NT2/D1 (cell line): ENCODE measurements around the gene KIFC3.
A peak's percentile ranks its signal among the peaks of the same experiment; 100 is the strongest.

Source experiments
- DNase-seq: peaks from one replicate; pipeline ENCODE4 v3.0.0-alpha.2; 2011; ENCODE audit warnings: low read depth, low spot score
- H3K27me3 ChIP-seq: 2 replicates; pipeline ENCODE4 v1.6.0; 2011; ENCODE audit warnings: mild to moderate bottlenecking; ENCODE audit not compliant: insufficient read length, insufficient read depth
- H3K36me3 ChIP-seq: 2 replicates; pipeline ENCODE4 v1.6.1; 2011; ENCODE audit warnings: mild to moderate bottlenecking, low read length, mixed read lengths; ENCODE audit not compliant: insufficient read depth, insufficient read length
- H3K4me1 ChIP-seq: 2 replicates; pipeline ENCODE4 v1.5.1; 2011; ENCODE audit not compliant: insufficient read depth, insufficient read length
- H3K4me3 ChIP-seq: 2 replicates; pipeline ENCODE4 v1.5.1; 2011; ENCODE audit warnings: low read depth; ENCODE audit not compliant: insufficient read length
- H3K9ac ChIP-seq: 2 replicates; pipeline ENCODE4 v1.6.0; 2011; ENCODE audit warnings: low read depth; ENCODE audit not compliant: insufficient read length
- H3K9me3 ChIP-seq: 2 replicates; pipeline ENCODE4 v1.5.1; 2011; ENCODE audit warnings: mild to moderate bottlenecking, low read length; ENCODE audit not compliant: insufficient read depth
- SUZ12 ChIP-seq: IDR thresholded peaks from 2 replicates; pipeline ENCODE4 v1.6.1; 2011; ENCODE audit not compliant: insufficient read length, insufficient read depth; ENCODE audit errors: extremely low read depth
- YY1 ChIP-seq: IDR thresholded peaks from 2 replicates; pipeline ENCODE4 v1.6.1; 2011; ENCODE audit not compliant: insufficient read length, insufficient read depth
- ZNF274 ChIP-seq: IDR thresholded peaks from 2 replicates; pipeline ENCODE4 v1.6.1; 2011; ENCODE audit warnings: mild to moderate bottlenecking, low read depth, low read length

KIFC3 gene

DNA sequence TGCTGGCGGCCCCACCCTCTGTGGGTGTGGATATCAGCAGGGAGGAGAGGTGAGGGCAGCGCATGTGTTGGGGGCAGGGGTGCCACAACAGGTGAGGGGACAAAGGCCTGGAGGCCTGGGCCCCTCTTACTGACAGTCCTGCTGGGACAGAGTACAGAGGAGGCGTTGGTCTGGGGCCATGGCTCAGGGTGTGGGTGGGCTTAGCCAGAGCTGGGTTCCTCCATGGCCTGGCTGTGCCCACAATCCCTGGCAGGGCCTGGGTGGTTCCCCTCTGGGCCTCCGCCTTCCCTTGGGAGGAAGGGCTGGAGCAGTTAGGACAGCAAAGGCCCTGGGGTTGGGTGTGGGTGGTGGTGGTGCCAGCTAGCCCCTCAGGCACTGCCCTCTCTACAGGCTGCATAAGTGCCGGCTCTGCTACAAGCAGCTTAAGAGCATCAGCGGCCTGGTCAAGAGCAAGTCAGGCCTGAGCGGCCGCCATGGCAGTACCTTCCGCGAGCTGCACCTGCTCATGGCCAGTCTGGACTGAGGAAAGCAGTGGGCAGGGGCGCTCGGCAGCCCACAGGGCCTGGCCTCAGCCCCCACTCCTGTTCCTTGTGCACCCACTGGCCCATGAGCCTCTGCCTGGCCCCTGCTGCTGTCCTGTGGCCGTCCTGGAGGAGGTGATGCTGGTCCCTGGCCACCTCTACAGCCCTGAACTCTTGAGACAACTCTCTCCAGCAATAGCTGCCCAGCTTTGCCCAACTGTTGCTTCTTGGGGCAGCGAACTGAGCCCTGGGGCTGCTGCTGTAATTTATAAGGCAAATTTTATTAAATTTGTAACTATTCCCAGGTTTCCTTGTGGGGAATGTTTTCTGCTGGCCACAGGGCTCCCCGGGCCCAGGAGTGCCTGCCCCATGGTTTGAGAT is 45.6 kb downstream of the KIFC3 start:
- H3K9me3 ChIP-seq = no peaks in the 10 kb centered on the region
- H3K4me3 ChIP-seq = no peak overlapping the region
- peaks cover 44% of the 10 kb centered on the region for H3K4me1 ChIP-seq
- peaks cover 97% of the 10 kb centered on the region for H3K36me3 ChIP-seq
- peak overlapping the region; percentile 8 for H3K9ac ChIP-seq
- no peaks in the 10 kb centered on the region for H3K27me3 ChIP-seq
- no peak for DNase-seq
- TF ChIP-seq YY1 (no peak), ZNF274 (no peak), SUZ12 (no peak)

DNA sequence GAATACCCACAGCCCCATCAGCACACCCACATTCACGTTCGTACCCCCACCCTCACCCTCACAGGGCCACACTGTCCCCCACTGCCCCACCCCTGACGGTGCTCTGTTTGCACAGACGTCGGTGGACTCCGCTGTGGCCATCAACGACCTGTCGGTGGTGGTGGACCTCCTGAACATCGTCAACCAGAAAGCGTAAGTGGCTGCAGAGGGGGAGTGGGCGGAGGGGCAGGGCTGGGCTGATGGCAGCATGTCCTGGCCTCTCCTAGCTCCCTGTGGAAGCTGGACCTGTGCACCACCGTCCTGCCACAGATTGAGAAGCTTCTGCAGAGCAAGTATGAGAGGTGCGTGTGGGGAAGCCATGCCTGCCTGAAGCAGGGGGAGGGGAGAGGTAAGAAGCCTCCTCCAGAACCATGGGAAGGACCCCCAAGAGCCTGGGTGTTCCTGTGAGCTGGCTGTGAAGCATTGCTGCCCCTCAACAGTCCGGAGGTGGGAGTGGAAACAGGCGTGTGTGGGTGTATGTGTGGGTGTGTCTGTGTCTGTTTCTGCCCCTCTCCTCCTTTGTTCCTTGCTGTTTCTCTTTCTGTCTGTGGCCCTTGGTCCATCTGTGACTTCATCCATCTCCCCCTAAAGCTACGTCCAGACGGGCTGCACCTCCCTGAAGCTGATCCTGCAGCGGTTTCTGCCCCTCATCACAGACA is 46.4 kb downstream of the KIFC3 start:
- H3K36me3 ChIP-seq = peaks cover 97% of the 10 kb centered on the region
- no peaks in the 10 kb centered on the region for H3K9me3 ChIP-seq

DNA sequence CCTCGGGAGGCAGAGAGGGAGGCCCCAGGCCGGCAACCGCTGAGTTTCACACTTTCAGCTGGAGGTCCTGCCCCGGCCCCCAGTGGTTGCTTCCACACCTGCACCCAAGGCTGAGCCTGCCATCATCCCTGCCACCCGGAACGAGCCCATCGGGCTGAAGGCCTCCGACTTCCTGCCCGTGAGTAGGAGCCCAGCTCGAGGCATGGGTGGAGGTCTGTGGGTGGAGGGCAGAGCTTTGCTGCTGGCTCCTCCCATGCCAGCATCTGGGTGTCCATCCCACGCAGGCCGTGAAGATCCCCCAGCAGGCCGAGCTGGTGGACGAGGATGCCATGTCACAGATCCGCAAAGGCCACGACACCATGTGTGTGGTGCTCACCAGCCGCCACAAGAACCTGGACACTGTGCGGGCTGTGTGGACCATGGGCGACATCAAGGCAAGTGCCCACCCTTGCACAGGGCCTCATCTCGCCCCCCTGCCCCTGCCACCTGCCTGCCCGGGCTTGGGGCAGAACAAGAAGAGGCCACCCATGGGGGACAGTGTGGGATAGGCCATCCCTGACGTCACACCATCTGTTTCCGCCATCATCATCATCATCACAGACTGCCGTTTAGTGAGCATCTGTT is 47.1 kb downstream of the KIFC3 start:
- Histone ChIP-seq H3K4me3 (no peak overlapping the region), H3K9me3 (no peaks in the 10 kb centered on the region), H3K4me1 (peaks cover 33% of the 10 kb centered on the region), H3K36me3 (peaks cover 93% of the 10 kb centered on the region), H3K27me3 (no peaks in the 10 kb centered on the region), H3K9ac (no peak overlapping the region)
- TF ChIP-seq ZNF274 (no peak), SUZ12 (no peak), YY1 (no peak)
- DNase-seq = no peak

More for the DNA sequence above, 46.4 kb downstream of the KIFC3 start:
- DNase-seq = no peak
- H3K27me3 ChIP-seq = no peaks in the 10 kb centered on the region
- no peak overlapping the region for H3K4me3 ChIP-seq
- peaks cover 38% of the 10 kb centered on the region for H3K4me1 ChIP-seq
- no peak for TF ChIP-seq YY1
- TF ChIP-seq SUZ12 = no peak
- TF ChIP-seq ZNF274 = no peak
- no peak overlapping the region for H3K9ac ChIP-seq

- Histone ChIP-seq H3K9ac (no peak overlapping the region), H3K27me3 (no peaks in the 10 kb centered on the region), H3K9me3 (no peaks in the 10 kb centered on the region), H3K4me1 (peaks cover 27% of the 10 kb centered on the region), H3K36me3 (peaks cover 93% of the 10 kb centered on the region), H3K4me3 (no peak overlapping the region)
- TF ChIP-seq SUZ12 = no peak
- TF ChIP-seq YY1 = no peak
- TF ChIP-seq ZNF274 = no peak
- DNase-seq = no peak
Observed at GRCh38 chr16:57754354-57755060, 47.8 kb downstream of the KIFC3 start.

DNA sequence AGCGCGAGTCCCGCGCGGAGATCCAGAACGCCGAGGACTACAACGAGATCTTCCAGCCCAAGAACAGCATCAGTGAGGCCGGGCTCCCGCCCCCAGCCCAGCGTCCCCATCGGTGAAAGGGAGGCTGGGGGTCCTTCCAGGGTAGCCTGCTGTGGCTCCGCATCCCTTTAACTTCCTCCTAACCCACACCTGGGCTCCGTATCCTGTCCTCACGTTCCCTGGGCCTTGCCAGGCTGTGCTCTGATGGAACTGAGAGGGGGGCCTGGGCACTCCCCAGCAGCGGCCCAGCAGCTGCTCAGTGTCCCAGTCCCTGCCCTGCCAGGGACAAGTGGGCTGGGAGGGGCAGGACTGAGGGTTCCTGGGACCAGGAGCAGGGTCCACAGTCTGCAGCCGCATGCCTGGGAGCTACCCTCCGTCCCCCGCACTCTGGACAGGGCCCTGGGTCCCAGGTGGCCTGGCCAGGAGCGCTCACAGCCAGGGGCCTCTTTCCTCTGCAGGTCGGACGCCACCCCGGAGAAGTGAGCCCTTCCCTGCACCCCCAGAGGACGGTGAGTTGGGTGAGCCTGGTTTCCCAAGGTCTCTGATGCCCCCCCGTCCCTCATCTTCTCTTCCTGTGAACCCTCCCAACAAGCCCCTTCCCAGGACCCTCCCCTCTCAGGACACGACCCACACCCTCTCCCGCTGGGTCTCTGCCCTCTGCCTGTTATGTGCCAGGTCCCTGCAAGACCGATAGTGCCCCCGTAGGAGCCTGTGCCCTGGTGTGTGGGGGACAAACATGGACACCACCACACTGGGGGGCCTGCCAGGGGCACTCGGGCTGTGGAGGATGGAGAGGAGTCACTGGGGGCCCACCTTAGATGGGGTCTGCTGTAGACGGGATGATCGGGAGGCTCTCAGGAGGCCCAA is 48.6 kb downstream of the KIFC3 start:
- peaks cover 89% of the 10 kb centered on the region for H3K36me3 ChIP-seq
- no peak overlapping the region for H3K4me3 ChIP-seq
- no peaks in the 10 kb centered on the region for H3K9me3 ChIP-seq
- no peak for TF ChIP-seq ZNF274
- no peak for TF ChIP-seq SUZ12
- no peak for TF ChIP-seq YY1
- H3K4me1 ChIP-seq = peaks cover 19% of the 10 kb centered on the region
- H3K27me3 ChIP-seq = no peaks in the 10 kb centered on the region
- H3K9ac ChIP-seq = no peak overlapping the region
- no peak for DNase-seq

DNA sequence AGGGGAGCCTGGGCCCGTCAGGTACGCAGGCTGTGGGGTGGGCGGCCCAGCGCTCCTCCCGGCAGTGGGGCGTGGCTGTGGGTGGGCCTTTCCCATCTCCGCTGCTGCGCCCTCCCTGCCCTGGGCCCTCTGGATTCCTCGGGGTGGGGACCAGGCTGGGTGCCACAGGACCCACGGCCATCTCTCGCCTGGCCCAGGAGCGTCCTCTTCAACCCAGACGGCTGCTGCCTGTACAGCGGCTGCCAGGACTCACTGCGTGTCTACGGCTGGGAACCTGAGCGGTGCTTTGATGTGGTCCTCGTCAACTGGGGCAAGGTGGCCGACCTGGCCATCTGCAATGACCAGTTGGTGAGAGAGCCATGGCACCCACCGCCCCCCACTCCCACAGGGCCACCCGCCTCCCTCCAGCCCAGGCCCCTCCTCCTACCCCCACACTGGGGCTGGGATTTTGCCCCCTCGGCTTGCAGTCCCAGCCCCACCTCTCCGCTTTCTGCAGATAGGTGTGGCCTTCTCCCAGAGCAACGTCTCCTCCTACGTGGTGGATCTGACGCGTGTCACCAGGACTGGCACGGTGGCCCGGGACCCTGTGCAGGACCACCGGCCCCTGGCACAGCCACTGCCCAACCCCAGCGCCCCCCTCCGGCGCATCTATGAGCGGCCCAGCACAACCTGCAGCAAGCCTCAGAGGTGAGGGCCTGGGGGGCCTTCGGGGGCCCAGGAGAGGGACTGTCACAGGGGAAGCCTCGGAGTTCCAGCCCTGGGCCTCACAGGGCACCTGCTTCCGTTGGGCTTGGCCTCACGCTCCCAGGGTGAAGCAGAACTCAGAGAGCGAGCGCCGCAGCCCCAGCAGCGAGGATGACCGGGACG is 49.5 kb downstream of the KIFC3 start:
- Histone ChIP-seq H3K36me3 (peaks cover 84% of the 10 kb centered on the region), H3K9me3 (no peaks in the 10 kb centered on the region), H3K4me3 (no peak overlapping the region), H3K4me1 (peaks cover 14% of the 10 kb centered on the region), H3K9ac (no peak overlapping the region), H3K27me3 (no peaks in the 10 kb centered on the region)
- TF ChIP-seq YY1 (no peak), SUZ12 (no peak), ZNF274 (no peak)
- no peak for DNase-seq
